Activated T-helper 17 cell treated with anti-CD3 and anti-CD28 coated beads, Interleukin-2, amount 50 U/mL, for 72 hours (primary cell): ENCODE results near the gene PACRGL. TPM values are rescaled to one million over a fixed set of nuclear protein-coding genes. Genes with fewer than 3 reads are reported as not detected.
"Not testable (repeated sequence)": the region's sequence is repeated elsewhere in the genome, so short reads cannot be mapped to it uniquely, and the experiment has no call there.

Source experiments
- ATAC-seq: fragments of 150-1000 bp; cut with Tn5 transposase; replicated peaks from 2 replicates; pipeline ENCODE4 v1.10.0; 2021; ENCODE audit warnings: mild to moderate bottlenecking, moderate library complexity
- H3K27ac Mint-ChIP-seq: one replicate; pipeline ENCODE4 v1.8.0; 2022; ENCODE audit warnings: mixed read lengths
- H3K27me3 Mint-ChIP-seq: one replicate; pipeline ENCODE4 v1.8.0; 2022; ENCODE audit warnings: mixed read lengths
- H3K36me3 Mint-ChIP-seq: one replicate; pipeline ENCODE4 v1.8.0; 2022; ENCODE audit warnings: low read depth, mild to moderate bottlenecking, mixed read lengths
- H3K4me1 Mint-ChIP-seq: one replicate; pipeline ENCODE4 v1.8.0; 2022; ENCODE audit warnings: mixed read lengths
- H3K4me3 Mint-ChIP-seq: one replicate; pipeline ENCODE4 v1.8.0; 2022; ENCODE audit warnings: mild to moderate bottlenecking, mixed read lengths
- H3K9me3 Mint-ChIP-seq: one replicate; pipeline ENCODE4 v1.8.0; 2022; ENCODE audit warnings: mixed read lengths
- total RNA-seq, 2 donors: library from RNA; stranded (reverse); gene quantifications; one replicate each; pipeline ENCODE4 v1.2.3, GENCODE V29; 2022

Gene PACRGL
- total RNA-seq, 2 donors from 2014 or later, result 8.0 to 9.3 TPM

DNA sequence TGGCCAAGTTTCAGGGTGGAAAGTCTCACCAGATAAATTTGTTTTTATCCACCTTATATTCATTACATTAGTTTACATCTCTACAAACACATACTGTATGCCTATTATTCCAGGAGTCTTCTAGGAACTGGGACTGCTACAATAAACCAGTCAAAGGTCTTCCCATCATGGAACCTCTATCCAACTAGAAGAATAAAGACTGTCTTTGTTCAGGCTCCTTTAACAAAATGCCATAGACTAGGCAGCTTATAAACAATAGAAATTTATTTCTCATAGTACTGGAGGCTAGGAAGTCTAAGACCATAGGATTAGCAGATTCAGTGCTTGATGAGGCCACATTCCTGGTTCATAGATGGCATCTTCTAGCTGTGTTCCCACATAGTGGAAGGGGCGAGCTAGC lies 61.6 kb downstream of the PACRGL start:
- Mint-ChIP-seq H3K9me3 (no peaks in the 10 kb centered on the region), H3K4me1 (no peaks in the 10 kb centered on the region), H3K4me3 (no peak overlapping the region), H3K27ac (no peak overlapping the region), H3K27me3 (no peaks in the 10 kb centered on the region), H3K36me3 (no peaks in the 10 kb centered on the region)
- no peak for ATAC-seq

DNA sequence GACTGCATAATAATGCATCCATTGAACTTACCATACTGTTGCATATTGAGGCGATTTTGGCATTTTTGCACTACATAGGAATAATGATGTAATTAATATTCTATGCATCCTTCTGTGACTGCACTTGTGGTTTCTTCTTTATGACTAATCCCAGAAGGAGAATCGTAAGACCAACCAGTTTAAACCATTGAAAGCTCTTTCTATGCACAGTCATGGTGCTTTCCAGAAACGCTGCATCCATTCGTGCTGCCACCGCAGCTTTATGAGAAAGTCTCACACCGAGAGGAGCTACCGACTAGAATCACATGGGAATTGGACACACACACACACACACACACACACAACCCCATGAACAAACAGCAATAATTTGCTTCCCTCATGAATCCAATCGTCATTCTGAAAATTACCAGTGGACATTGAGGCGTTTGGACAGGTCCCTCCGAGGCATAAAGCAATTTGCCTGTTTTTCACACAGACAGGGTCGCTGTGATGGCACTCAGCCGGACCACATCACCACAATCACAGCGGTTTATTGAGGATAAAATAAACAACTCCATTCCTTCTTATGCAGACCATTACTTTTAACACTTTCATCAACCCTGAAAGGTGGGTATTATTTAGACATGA lies 64.2 kb downstream of the PACRGL start:
- H3K4me1 Mint-ChIP-seq, result no peaks in the 10 kb centered on the region
- no peak for ATAC-seq
- H3K9me3 Mint-ChIP-seq, result no peaks in the 10 kb centered on the region
- no peak overlapping the region for H3K27ac Mint-ChIP-seq
- no peak overlapping the region for H3K4me3 Mint-ChIP-seq
- no peaks in the 10 kb centered on the region for H3K36me3 Mint-ChIP-seq
- no peaks in the 10 kb centered on the region for H3K27me3 Mint-ChIP-seq

DNA sequence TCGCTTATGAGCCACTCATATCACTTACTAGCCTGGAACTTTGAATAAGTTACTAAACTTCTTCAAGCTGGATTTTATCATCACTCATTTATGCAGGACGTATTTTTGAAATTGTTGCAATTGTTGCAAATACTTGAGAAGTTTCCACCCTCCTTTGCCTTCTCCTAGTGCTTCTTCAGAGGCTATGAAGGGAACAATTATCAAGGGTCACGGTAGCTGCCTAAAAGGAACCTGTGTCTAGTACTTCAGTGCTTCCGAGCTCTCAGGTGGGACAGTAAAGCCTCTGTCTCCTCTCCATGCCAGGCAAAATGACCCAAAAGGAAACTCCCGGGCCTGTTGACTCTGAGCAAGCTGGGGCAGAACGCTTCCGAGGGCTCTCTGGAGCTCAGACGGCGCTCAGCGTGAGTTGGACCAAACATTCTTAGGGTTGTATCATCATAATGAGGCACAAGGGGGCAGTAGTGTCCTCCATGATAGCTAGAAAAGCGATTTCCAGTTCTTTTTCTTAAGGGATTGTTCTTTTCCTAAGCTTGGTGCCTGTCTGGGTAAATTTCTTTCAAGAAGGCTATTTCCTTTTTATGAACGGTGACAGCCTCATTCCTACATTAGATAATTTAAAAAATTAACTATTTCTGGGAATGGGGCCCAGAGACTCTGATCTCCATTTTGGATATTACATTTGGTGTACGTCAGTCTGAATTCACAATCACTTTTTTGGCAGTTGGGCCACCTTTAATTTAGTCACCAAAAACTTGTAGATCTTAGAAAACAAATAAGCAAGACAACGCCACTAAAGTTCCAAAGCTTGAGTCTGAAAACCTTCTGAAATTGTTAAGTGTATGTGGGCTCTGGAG lies 73.1 kb downstream of the PACRGL start:
- Mint-ChIP-seq H3K36me3 (no peaks in the 10 kb centered on the region), H3K4me3 (no peak overlapping the region), H3K9me3 (no peaks in the 10 kb centered on the region), H3K27me3 (no peaks in the 10 kb centered on the region), H3K27ac (no peak overlapping the region), H3K4me1 (no peaks in the 10 kb centered on the region)
- no peak for ATAC-seq

DNA sequence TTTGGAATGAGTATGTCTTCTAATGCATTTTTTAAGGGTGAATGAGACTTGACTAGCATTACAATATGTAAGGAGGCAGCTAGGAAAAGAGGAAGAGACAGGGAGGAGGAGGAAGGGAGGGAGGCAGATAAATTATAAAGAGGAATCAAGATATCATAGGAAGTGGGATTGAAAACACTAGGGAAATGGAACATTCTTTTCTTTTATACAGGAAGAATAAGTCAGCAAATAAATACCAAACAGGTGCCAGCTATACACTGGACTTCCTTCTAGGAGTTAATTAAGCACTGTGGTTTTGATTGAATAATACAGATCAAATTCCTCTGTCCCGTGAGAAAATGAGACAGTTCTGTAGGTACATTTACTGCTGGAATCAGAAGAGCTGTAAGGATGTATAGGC lies 78.6 kb downstream of the PACRGL start:
- no peaks in the 10 kb centered on the region for H3K27me3 Mint-ChIP-seq
- H3K36me3 Mint-ChIP-seq, result no peaks in the 10 kb centered on the region
- H3K4me1 Mint-ChIP-seq, result no peaks in the 10 kb centered on the region
- no peak for ATAC-seq
- H3K4me3 Mint-ChIP-seq, result no peak overlapping the region
- H3K27ac Mint-ChIP-seq, result no peak overlapping the region
- H3K9me3 Mint-ChIP-seq, result peaks cover 21% of the 10 kb centered on the region

DNA sequence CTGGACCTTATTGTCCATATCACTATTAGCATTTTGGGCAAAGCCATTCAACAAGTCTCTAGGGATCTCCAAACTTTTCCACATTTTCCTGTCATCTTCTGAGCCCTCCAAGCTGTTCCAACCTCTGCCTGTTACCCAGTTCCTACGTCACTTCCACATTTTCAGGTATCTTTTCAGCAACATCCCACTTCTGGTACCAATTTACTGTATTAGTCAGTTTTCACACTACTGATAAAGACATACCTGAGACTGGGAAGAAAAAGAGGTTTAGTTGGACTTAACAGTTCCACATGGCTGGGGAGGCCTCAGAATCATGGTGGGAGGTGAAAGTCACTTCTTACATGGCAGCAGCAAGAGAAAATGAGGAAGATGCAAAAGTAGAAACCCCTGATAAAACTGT lies 82.9 kb downstream of the PACRGL start:
- not testable (repeated sequence) for H3K4me1 Mint-ChIP-seq, H3K36me3 Mint-ChIP-seq, H3K4me3 Mint-ChIP-seq, ATAC-seq, H3K27ac Mint-ChIP-seq, H3K27me3 Mint-ChIP-seq
- H3K9me3 Mint-ChIP-seq, result peaks cover 21% of the 10 kb centered on the region

DNA sequence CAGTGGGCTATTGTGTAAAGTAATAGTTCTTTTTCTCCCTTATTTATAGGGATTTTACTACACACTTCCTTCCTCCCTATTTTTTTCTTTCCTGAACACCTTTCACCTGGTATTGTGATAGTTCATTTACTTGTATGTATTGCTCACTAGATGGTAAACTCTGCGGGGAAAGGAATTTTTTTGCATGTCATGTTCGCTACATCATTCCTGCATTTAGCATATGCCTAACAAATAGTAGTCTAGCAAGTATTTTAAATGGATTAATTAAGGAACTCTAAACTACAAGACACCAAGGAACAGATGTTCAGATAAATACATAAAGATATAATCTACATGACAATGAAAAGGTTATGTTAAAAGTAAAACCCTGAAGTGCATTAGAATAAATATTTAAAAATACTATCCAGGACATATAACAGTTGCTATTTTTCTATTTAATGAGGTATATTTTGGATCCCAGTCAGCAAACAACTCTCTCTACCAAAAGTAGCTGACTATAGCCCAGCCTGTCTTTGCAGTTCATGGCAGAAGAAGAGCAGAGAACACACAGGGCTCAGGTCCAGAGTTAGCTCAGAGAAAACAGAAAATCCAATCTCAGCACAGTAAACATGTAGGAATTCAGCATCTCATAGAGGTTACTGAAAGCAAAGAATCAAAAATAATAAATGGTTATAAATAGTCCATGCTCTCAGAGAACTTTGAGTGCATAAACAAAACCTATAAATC lies 87.8 kb downstream of the PACRGL start:
- Mint-ChIP-seq H3K27me3 (peaks cover 3% of the 10 kb centered on the region), H3K4me3 (no peak overlapping the region), H3K36me3 (no peaks in the 10 kb centered on the region), H3K27ac (no peak overlapping the region), H3K9me3 (peaks cover 4% of the 10 kb centered on the region), H3K4me1 (no peaks in the 10 kb centered on the region)
- no peak for ATAC-seq
